ENCODE results near the gene MEAF6.
A peak's percentile ranks its signal among the peaks of the same experiment; 100 is the strongest.

- TF ChIP-seq CTCF (IDR thresholded peaks at IDR 0.05) (peak in 1 of 7 experiments; percentile 21), POLR2AphosphoS5 (IDR thresholded peaks at IDR 0.05) (no peak)
Observed at GRCh38 chr1:37458551-37458950, 56.0 kb downstream of the MEAF6 start.

Data from stomach (tissue), 4 donors.